Tibial nerve (tissue), 4 donors: ENCODE results near the gene MAGI1. TPM values are rescaled to one million over a fixed set of nuclear protein-coding genes. Genes with fewer than 3 reads are reported as not detected.
"Not testable (repeated sequence)": the region's sequence is repeated elsewhere in the genome, so short reads cannot be mapped to it uniquely, and the experiment has no call there.

Experiments
- DNase-seq, 2 donors: peaks; one replicate each; pipeline ENCODE4 v3.0.0-alpha.2; 2019; ENCODE audit warnings: low spot score in 2 of 2
- H3K27ac ChIP-seq, 4 donors: fragments of 200-600 bp; sonication (generic) in 3 of 4; one replicate each; pipeline ENCODE4 v1.5.1; 2017 to 2019; ENCODE audit warnings: mild to moderate bottlenecking in 1 of 4
- H3K27me3 ChIP-seq, 2 donors: fragments of 200-600 bp; sonication (generic) in 1 of 2; one replicate each; pipeline versions ENCODE4 v1.5.1 to v1.6.0; 2017 to 2019
- H3K36me3 ChIP-seq, 3 donors: fragments of 200-600 bp; sonication (generic); one replicate each; pipeline ENCODE4 v1.5.1; 2018 to 2019
- H3K4me1 ChIP-seq, 4 donors: fragments of 200-600 bp; sonication (generic) in 3 of 4; one replicate each; pipeline ENCODE4 v1.5.1; 2017 to 2019
- H3K4me3 ChIP-seq, 4 donors: fragments of 200-600 bp; sonication (generic) in 3 of 4; one replicate each; pipeline ENCODE4 v1.5.1; 2017 to 2019; ENCODE audit warnings: mild to moderate bottlenecking in 1 of 4, moderate library complexity in 1 of 4
- H3K9me3 ChIP-seq, 4 donors: fragments of 200-600 bp; sonication (generic) in 3 of 4; one replicate each; pipeline ENCODE4 v1.5.1; 2017 to 2019
- EP300 ChIP-seq, 2 donors: sonication (generic); formaldehyde crosslinking; IDR thresholded peaks; one replicate each; pipeline ENCODE4 v1.6.1; 2017; ENCODE audit warnings: antibody characterized with exemption in 2 of 2, mild to moderate bottlenecking in 1 of 2
- POLR2A ChIP-seq, 2 donors: fragments of 450-650 bp; IDR thresholded peaks; one replicate each; pipeline ENCODE4 v1.6.1; 2017; ENCODE audit warnings: antibody characterized with exemption in 2 of 2, mild to moderate bottlenecking in 2 of 2, moderate library complexity in 2 of 2
- WGBS, 2 donors: methylation state at CpG; one replicate each; pipeline ENCODE4 v1.1.5; 2018; 5-methylcytosine and 5-hydroxymethylcytosine counted together
- total RNA-seq, 4 donors: library from RNA; depleted of rRNA; stranded (reverse); fragments of >200 nt; gene quantifications; one replicate each; pipeline ENCODE4 v1.1.0, GENCODE V29; 2016
- TF ChIP-seq, protein P1 (sequence below), 5 experiments: fragments of 200-600 bp in 3 of 5; fragments of 450-650 bp in 2 of 5; sonication (generic) in 3 of 5; IDR thresholded peaks; one replicate each; pipeline ENCODE4 v1.5.1; 2016 to 2019; ENCODE audit warnings: antibody characterized with exemption in 5 of 5, mild to moderate bottlenecking in 3 of 5, moderate library complexity in 2 of 5

MAGI1 gene
- total RNA-seq, 4 donors from 2014 or later, result 30.6 to 52.8 (median 36.1) TPM

GRCh38 chr3:65524584-65524983, 514.1 kb downstream of the MAGI1 start:
- no peak overlapping the region for H3K4me3 ChIP-seq
- 65 to 68% methylated on average over 4 of the region's 4 CpGs for WGBS, 2 donors
- no peaks in the 10 kb centered on the region for H3K36me3 ChIP-seq
- no peaks in the 10 kb centered on the region for H3K9me3 ChIP-seq
- no peaks in the 10 kb centered on the region for H3K27me3 ChIP-seq
- H3K4me1 ChIP-seq, result peaks cover 0 to 8% (median 0%) of the 10 kb centered on the region in 4 donors
- no peak for DNase-seq
- TF ChIP-seq, protein P1, sequence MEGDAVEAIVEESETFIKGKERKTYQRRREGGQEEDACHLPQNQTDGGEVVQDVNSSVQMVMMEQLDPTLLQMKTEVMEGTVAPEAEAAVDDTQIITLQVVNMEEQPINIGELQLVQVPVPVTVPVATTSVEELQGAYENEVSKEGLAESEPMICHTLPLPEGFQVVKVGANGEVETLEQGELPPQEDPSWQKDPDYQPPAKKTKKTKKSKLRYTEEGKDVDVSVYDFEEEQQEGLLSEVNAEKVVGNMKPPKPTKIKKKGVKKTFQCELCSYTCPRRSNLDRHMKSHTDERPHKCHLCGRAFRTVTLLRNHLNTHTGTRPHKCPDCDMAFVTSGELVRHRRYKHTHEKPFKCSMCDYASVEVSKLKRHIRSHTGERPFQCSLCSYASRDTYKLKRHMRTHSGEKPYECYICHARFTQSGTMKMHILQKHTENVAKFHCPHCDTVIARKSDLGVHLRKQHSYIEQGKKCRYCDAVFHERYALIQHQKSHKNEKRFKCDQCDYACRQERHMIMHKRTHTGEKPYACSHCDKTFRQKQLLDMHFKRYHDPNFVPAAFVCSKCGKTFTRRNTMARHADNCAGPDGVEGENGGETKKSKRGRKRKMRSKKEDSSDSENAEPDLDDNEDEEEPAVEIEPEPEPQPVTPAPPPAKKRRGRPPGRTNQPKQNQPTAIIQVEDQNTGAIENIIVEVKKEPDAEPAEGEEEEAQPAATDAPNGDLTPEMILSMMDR (IDR thresholded peaks at IDR 0.05), result no peak
- no peak for TF ChIP-seq EP300 (IDR thresholded peaks at IDR 0.05)
- TF ChIP-seq POLR2A (IDR thresholded peaks at IDR 0.05), result no peak
- H3K27ac ChIP-seq, result no peak overlapping the region

GRCh38 chr3:65523878-65524277, 514.8 kb downstream of the MAGI1 start:
- Histone ChIP-seq H3K36me3 (no peaks in the 10 kb centered on the region), H3K27ac (no peak overlapping the region), H3K4me3 (no peak overlapping the region), H3K27me3 (no peaks in the 10 kb centered on the region), H3K9me3 (no peaks in the 10 kb centered on the region), H3K4me1 (peaks cover 0 to 8% (median 0%) of the 10 kb centered on the region in 4 donors)
- TF ChIP-seq EP300 (IDR thresholded peaks at IDR 0.05) (no peak), POLR2A (IDR thresholded peaks at IDR 0.05) (no peak)
- TF ChIP-seq, protein P1 (IDR thresholded peaks at IDR 0.05), result no peak
- 77 to 82% methylated on average over 4 of the region's 4 CpGs for WGBS, 2 donors
- no peak for DNase-seq

- no peak overlapping the region for H3K4me3 ChIP-seq
- no peak for DNase-seq
- H3K36me3 ChIP-seq, result no peaks in the 10 kb centered on the region
- peaks cover 0 to 8% (median 0%) of the 10 kb centered on the region in 4 donors for H3K4me1 ChIP-seq
- 58 to 59% methylated on average over 2 of the region's 2 CpGs for WGBS, 2 donors
- no peaks in the 10 kb centered on the region for H3K27me3 ChIP-seq
- H3K27ac ChIP-seq, result no peak overlapping the region
- TF ChIP-seq, protein P1 (IDR thresholded peaks at IDR 0.05), result no peak
- TF ChIP-seq POLR2A (IDR thresholded peaks at IDR 0.05) (no peak), EP300 (IDR thresholded peaks at IDR 0.05) (no peak)
- H3K9me3 ChIP-seq, result no peaks in the 10 kb centered on the region
These were observed 517.7 kb downstream of the MAGI1 start for GRCh38 chr3:65521032-65521431.

- no peaks in the 10 kb centered on the region for H3K36me3 ChIP-seq
- H3K27me3 ChIP-seq, result no peaks in the 10 kb centered on the region
- TF ChIP-seq POLR2A (IDR thresholded peaks at IDR 0.05) (no peak), EP300 (IDR thresholded peaks at IDR 0.05) (no peak)
- TF ChIP-seq, protein P1 (IDR thresholded peaks at IDR 0.05), result no peak
- no peak for DNase-seq
- no peak overlapping the region for H3K27ac ChIP-seq
- no peak overlapping the region for H3K4me3 ChIP-seq
- 94 to 99% methylated on average over 5 of the region's 5 CpGs for WGBS, 2 donors
- H3K9me3 ChIP-seq, result no peaks in the 10 kb centered on the region
- no peaks in the 10 kb centered on the region for H3K4me1 ChIP-seq
These were observed 521.7 kb downstream of the MAGI1 start for GRCh38 chr3:65516998-65517397.

DNA sequence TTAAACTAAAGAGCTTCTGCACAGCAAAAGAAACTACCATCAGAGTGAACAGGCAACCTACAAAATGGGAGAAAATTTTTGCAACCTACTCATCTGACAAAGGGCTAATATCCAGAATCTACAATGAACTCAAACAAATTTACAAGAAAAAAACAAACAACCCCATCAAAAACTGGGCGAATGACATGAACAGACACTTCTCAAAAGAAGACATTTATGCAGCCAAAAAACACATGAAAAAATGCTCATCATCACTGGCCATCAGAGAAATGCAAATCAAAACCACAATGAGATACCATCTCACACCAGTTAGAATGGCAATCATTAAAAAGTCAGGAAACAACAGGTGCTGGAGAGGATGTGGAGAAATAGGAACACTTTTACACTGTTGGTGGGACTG, 524.4 kb downstream of the MAGI1 start:
- H3K4me3 ChIP-seq, DNase-seq, H3K4me1 ChIP-seq, H3K27me3 ChIP-seq, H3K36me3 ChIP-seq, H3K27ac ChIP-seq, H3K9me3 ChIP-seq: not testable (repeated sequence)
- WGBS, 2 donors, result 91 to 100% methylated on average over 1 of the region's 1 CpG

GRCh38 chr3:65509423-65509794, 529.3 kb downstream of the MAGI1 start:
- not testable (repeated sequence) for H3K36me3 ChIP-seq, DNase-seq, H3K27ac ChIP-seq, H3K27me3 ChIP-seq, H3K4me3 ChIP-seq, H3K4me1 ChIP-seq, H3K9me3 ChIP-seq
- 75 to 85% methylated on average over 13 to 18 of the region's 24 CpGs for WGBS, 2 donors
